Astrocyte of the cerebellum (primary cell): Measurements from ENCODE around the gene ADI1.
"Not testable (repeated sequence)": the region's sequence is repeated elsewhere in the genome, so short reads cannot be mapped to it uniquely, and the experiment has no call there.

ENCODE experiments used
- DNase-seq: peaks from one replicate; pipeline ENCODE4 v3.0.0-alpha.2; 2011; ENCODE audit warnings: low read depth
- H3K4me3 ChIP-seq: 2 replicates; pipeline ENCODE4 v1.5.1; 2011; ENCODE audit warnings: mild to moderate bottlenecking, low read depth, low read length, moderate library complexity
- CTCF ChIP-seq: IDR thresholded peaks from 2 replicates; pipeline ENCODE4 v1.5.1; 2012; ENCODE audit warnings: low read length, low read depth, moderate library complexity, mild to moderate bottlenecking; ENCODE audit errors: missing control alignments
- in situ Hi-C: cut with HindIII; loops from 2 replicates; pipeline ENCODE4 v1.10.0; 2017; ENCODE audit warnings: low sequenced_read_pairs

Gene ADI1

GRCh38 chr2:3493615-3494007 lies 25.7 kb downstream of the ADI1 start:
- DNase-seq: no peak
- no peak for TF ChIP-seq CTCF
- no peak overlapping the region for H3K4me3 ChIP-seq
- in situ Hi-C loops: no loop called here

DNA sequence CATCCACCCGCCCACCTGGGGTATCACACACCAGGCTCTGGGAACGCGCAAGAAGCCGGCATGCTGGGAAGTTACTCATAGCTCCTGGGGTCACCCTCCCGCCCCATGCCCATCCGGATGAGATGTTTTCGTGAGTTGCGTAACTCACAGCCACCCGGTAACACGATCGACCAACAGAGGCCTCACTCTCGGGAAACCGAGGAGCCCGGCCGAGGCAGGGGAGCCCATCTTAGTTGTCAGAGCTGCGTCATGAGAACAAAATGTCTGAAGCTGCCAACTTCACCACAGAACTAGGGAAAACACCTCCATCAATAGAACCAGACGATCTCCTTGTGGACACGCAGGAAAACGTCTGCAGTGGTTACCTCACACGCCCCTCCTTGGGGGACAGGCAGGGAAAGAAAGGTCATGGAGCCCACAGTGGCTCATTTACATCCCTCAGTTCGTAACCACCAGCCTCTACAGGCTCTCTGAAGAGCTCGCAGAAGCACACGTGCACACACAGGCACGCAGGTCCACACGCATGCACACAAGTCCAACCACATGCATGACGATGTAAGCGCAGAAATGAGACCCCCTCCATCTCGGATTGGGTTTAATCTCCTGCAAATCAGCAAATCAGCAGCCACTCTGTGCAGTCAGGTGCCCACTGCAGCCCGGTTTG lies 26.2 kb downstream of the ADI1 start:
- no peak for TF ChIP-seq CTCF
- peak; percentile 62 for DNase-seq
- in situ Hi-C loops: no loop called here
- no peak overlapping the region for H3K4me3 ChIP-seq

DNA sequence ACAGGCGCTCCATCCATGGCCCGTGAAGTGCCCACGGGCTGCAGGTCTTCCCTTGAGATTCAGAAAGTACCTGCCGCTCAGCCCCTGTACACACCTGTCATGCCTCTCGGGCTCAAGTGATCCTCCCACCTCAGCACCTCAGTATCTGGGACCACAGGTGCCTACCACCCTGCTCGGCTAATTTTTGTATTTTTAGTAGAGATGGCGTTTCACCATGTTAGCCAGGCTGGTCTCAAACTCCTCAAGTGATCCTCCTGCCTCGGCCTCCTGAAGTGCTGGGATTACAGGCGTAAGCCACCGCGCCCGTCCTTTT lies 26.9 kb downstream of the ADI1 start:
- in situ Hi-C loops, H3K4me3 ChIP-seq: not testable (repeated sequence)

DNA sequence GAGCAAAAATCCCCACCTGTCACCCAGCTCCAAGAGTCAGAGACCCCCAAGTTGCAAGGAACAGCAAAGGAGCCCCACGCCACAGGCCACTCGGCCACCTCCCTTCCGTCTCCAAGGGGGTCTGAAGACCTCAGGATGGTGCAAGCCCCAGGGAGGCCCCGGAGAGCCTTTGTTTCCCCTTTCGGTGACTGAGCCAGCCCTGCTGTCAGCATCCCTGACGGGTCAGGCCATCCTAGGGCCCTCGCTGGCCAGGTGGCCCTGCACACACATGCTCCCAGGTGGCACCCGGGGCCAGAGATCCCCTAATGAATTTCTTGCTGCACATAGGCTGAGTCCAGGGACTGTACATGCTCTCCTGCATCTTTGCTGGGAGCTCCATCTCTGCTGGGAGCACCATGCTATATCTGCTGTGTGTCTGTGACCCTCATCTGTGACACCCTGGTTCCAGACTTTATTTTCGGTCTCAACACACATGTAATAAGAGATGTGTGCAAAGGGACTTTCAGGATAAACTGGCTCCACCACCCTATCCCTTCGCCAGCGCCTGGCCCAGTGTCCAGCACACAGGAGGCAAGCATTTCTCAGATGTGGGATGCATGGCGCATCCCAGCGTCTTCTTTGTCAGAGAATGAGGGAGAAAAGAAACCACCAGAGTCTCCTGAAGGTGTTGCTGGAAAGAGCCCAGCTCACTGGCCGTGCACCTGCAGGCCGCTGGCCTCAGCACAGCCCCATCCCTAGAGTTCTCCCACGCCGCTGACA lies 27.4 kb downstream of the ADI1 start:
- TF ChIP-seq CTCF: no peak
- in situ Hi-C loops: no loop called here
- no peak for DNase-seq
- H3K4me3 ChIP-seq: no peak overlapping the region

More for the DNA sequence above, 26.9 kb downstream of the ADI1 start:
- not testable (repeated sequence) for DNase-seq

DNA sequence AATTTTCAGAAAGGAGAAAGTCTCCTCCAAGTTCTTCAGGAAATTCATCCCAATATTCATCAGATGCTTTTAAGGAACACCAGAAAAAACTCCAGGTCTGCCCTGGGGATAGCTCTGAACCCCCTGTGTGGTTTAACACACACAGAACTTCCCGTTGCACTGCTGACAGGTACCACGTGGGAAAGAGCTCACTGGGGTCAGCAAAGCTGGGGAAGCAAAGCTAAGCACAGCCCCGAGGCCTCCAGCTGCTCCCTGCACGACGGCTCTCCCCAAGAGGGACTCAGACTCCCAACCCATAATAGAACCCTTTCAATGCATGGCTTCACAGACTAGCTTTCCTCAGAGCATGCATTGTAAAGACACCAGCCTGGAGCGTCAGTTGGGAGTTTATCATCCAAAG lies 28.0 kb downstream of the ADI1 start:
- no peak overlapping the region for H3K4me3 ChIP-seq
- TF ChIP-seq CTCF: no peak
- in situ Hi-C loops: no loop called here

GRCh38 chr2:3490191-3491170 lies 28.9 kb downstream of the ADI1 start:
- TF ChIP-seq CTCF: no peak
- H3K4me3 ChIP-seq: no peak overlapping the region
- no peak for DNase-seq
- in situ Hi-C loops: no loop called here

More for the DNA sequence above, 28.0 kb downstream of the ADI1 start:
- no peak for DNase-seq

- no peak for TF ChIP-seq CTCF
- H3K4me3 ChIP-seq: no peak overlapping the region
- in situ Hi-C loops: no loop called here
- DNase-seq: no peak
These were observed 29.6 kb downstream of the ADI1 start for GRCh38 chr2:3489764-3490115.
